Gastroesophageal sphincter (tissue), 3 donors: ENCODE measurements around the gene IFNGR2.

Source experiments
- EP300 ChIP-seq: sonication (generic); formaldehyde crosslinking; IDR thresholded peaks from one replicate; pipeline ENCODE4 v1.6.1; 2017; ENCODE audit warnings: antibody characterized with exemption, mild to moderate bottlenecking
- POLR2A ChIP-seq, 2 donors: fragments of 450-650 bp; IDR thresholded peaks; one replicate each; pipeline ENCODE4 v1.6.1; 2017; ENCODE audit warnings: antibody characterized with exemption in 2 of 2, mild to moderate bottlenecking in 2 of 2, moderate library complexity in 1 of 2
- POLR2AphosphoS5 ChIP-seq: sonication (generic); formaldehyde crosslinking; IDR thresholded peaks from one replicate; pipeline ENCODE4 v1.6.1; 2017; ENCODE audit warnings: antibody characterized with exemption
- TF ChIP-seq, protein P1 (sequence below), 4 experiments: fragments of 200-600 bp in 2 of 4; fragments of 450-650 bp in 2 of 4; sonication (generic) in 1 of 4; IDR thresholded peaks; one replicate each; pipeline ENCODE4 v1.5.1; 2017 to 2019; ENCODE audit warnings: antibody characterized with exemption in 4 of 4, mild to moderate bottlenecking in 2 of 4, moderate library complexity in 2 of 4

DNA sequence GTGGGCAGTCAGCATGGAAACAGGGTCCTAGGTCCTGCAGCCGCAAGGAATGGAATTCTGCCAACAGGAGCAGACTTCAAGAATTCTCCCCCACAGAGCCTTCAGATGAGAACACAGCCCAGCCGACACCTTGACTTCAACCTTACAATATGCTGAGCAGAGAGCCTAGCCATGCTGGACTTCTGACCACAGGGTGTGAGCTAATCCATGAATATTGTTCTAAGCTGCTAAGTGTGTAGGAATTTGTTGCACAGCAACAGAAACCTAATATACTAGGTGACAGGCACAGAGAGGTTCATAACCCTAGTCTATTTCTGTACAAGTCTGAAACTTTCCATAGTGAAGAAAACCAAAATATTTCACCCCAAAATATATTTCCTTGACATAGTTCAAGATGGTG lies 32.9 kb upstream of the IFNGR2 start:
- TF ChIP-seq, protein P1, sequence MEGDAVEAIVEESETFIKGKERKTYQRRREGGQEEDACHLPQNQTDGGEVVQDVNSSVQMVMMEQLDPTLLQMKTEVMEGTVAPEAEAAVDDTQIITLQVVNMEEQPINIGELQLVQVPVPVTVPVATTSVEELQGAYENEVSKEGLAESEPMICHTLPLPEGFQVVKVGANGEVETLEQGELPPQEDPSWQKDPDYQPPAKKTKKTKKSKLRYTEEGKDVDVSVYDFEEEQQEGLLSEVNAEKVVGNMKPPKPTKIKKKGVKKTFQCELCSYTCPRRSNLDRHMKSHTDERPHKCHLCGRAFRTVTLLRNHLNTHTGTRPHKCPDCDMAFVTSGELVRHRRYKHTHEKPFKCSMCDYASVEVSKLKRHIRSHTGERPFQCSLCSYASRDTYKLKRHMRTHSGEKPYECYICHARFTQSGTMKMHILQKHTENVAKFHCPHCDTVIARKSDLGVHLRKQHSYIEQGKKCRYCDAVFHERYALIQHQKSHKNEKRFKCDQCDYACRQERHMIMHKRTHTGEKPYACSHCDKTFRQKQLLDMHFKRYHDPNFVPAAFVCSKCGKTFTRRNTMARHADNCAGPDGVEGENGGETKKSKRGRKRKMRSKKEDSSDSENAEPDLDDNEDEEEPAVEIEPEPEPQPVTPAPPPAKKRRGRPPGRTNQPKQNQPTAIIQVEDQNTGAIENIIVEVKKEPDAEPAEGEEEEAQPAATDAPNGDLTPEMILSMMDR (IDR thresholded peaks at IDR 0.05): no peak
- TF ChIP-seq EP300 (no peak), POLR2AphosphoS5 (no peak), POLR2A (IDR thresholded peaks at IDR 0.05) (no peak)
